MG63 (cell line): Measurements from ENCODE around the gene DENND1A. TPM values are rescaled to one million over a fixed set of nuclear protein-coding genes. Genes with fewer than 3 reads are reported as not detected.
"Not testable (repeated sequence)": the region's sequence is repeated elsewhere in the genome, so short reads cannot be mapped to it uniquely, and the experiment has no call there.

Experiments
- DNase-seq: peaks from one replicate; pipeline ENCODE4 v3.0.0-alpha.2; 2020
- H3K27me3 ChIP-seq: fragments of 250-450 bp; sonication (Bioruptor Pico); 2 replicates; pipeline ENCODE4 v1.5.1; 2020; ENCODE audit warnings: mild to moderate bottlenecking, moderate library complexity
- H3K36me3 ChIP-seq: fragments of 250-450 bp; sonication (Bioruptor Pico); 2 replicates; pipeline ENCODE4 v1.5.1; 2020; ENCODE audit warnings: mild to moderate bottlenecking, moderate library complexity
- H3K4me3 ChIP-seq: fragments of 250-450 bp; sonication (Bioruptor Pico); 2 replicates; pipeline ENCODE4 v1.5.1; 2020; ENCODE audit warnings: mild to moderate bottlenecking, moderate library complexity
- H3K9me3 ChIP-seq: fragments of 250-450 bp; sonication (Bioruptor Pico); 2 replicates; pipeline ENCODE4 v1.5.1; 2020; ENCODE audit warnings: mild to moderate bottlenecking, moderate library complexity
- total RNA-seq: library from RNA; depleted of rRNA; stranded (reverse); fragments of >200 nt; shearing (Covaris generic); gene quantifications from 2 replicates; pipeline ENCODE4 v1.2.3, GENCODE V29; 2014; ENCODE audit warnings: low replicate concordance

Gene DENND1A
- total RNA-seq, 1 experiment from 2014 or later, result 35.3 TPM

DNA sequence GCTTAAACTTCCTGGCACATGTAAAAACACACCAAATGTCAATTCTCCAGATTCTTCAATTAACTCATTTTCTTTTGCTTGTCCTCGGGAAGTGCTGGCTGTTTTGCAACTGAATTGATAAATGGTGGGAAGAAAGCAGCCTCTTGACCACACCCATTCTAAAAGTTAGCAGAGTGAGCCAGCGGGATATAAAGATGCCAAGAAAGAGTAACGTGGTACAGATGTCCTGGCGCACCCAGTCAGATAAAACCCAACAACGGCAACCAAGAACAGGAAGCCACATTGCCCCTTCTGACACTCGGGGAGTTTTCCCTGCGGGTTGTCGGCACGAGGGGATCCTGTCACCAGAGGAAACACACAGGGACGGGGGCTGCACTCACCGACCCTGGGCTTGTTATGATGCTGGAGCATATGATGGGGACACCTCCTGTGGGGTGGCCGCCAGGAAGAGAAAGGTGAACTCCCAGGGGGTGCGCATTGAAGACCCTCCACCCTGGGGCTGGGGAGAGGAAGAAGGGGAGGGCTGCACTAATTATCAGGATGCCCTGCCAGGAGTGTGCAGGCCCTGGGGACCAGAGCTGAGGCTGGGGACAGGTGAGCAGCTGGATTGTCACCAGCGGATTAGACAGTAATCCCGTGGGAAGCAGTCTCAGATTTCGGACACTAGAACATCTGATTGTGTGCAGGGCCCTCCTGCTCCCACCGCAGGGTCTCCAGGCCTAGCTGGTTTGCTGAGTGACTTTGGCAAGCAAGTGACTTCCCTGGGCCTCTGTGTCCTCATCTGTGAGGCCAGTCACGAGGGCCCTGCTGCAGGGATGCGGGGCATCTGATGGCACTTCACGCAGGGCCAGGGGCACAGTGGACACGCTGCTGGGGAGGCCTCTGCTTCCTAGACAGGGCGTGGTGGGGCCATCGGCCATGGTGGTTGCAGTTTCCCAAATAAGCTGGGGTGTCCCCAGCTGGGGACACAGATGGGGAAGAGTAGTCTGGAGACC is 514.7 kb downstream of the DENND1A start:
- Histone ChIP-seq H3K36me3 (no peaks in the 10 kb centered on the region), H3K4me3 (no peak overlapping the region), H3K9me3 (no peaks in the 10 kb centered on the region), H3K27me3 (no peaks in the 10 kb centered on the region)
- DNase-seq, result no peak

DNA sequence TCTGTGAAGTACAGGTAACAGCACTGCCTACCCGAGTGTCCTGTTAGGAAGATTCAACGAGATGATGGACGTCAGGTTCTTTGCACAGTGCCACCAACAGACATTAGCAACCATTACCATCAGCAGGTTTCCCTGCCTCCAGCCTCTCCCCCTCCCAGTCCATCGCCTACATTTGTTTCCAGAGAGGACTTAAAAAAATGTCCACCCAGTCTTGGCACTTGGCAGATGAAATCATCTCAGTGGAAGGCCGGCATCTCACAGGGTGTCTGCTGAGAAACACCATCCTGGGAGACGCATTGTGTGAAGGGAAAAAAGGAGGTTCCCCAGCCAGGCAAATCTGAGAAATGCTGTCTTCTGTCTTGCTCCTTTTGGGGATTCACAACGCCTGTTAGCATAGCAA is 515.7 kb downstream of the DENND1A start:
- H3K36me3 ChIP-seq, result no peaks in the 10 kb centered on the region
- no peak overlapping the region for H3K4me3 ChIP-seq
- no peaks in the 10 kb centered on the region for H3K9me3 ChIP-seq
- DNase-seq, result no peak
- H3K27me3 ChIP-seq, result no peaks in the 10 kb centered on the region

DNA sequence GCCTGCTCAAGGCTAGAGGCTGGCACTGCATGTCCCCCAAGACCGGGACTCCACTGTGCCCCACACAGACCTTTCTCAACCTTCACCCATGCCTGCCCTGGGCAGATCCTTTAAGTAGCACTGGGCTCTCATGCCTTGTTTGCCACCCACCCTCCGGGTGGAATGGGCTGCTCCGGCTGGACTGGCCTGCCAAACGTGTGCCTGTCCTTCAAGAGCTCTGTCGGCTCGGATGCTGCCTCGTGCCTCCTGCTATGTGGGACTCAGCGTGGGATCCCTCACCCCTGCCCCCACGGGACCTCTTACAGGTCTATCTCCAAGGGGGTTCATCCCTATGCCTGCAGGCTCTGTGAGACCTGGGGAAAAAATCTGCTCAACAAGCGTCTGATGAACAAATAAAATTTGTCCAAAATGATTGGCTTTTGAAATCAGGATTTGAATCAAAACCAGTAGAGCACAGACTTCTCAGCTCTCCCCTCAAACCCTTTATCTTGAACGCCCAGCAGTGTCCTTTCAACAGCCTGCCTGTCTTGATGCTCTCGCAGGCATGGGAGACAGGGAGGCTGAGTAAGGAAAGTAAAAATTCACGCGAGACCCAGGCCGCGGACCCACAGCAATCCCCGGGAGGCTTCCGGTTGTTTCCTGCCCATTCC is 517.6 kb downstream of the DENND1A start:
- DNase-seq, result no peak
- H3K36me3 ChIP-seq, result no peaks in the 10 kb centered on the region
- H3K9me3 ChIP-seq, result no peaks in the 10 kb centered on the region
- H3K27me3 ChIP-seq, result no peaks in the 10 kb centered on the region
- H3K4me3 ChIP-seq, result no peak overlapping the region

DNA sequence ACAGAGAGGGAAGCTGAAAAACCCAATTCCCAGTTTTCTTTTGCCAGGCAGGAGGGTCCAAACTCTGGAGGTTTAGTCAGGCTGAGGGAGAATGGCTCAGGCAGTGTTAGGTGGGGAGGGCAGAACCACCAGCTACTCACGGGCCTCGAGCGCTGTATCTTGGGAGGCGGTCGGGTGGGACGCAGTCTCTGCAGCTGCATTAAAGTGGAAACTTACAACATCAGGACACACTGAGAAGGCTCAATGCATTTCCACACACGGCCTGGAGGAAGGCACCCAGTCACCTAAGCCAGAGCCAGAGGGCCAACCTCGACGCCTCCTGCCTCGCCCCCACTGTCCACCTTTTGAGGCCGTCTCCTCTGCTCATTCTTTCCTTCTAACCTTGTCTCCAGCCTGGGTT is 518.3 kb downstream of the DENND1A start:
- H3K27me3 ChIP-seq, result no peaks in the 10 kb centered on the region
- no peaks in the 10 kb centered on the region for H3K9me3 ChIP-seq
- H3K4me3 ChIP-seq, result no peak overlapping the region
- no peaks in the 10 kb centered on the region for H3K36me3 ChIP-seq
- no peak for DNase-seq

DNA sequence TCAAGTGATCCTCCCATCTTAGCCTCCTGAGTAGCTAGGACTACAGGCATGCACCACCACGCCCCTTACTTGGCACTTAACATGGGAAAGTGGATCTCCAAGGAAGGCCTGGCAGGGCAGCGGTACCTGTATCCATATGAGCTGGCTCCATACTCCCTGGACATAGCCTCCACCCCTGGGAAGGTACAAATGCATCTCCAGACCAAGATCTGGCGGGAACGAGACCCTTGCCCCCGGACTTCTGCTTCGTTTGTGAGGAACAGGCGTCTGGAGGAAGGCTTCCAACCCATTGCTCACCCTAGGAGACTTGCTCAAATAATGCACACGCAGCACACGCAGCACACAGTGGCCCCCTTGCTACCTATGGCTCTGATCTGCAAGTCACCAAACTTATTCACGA is 518.7 kb downstream of the DENND1A start:
- no peak overlapping the region for H3K4me3 ChIP-seq
- H3K27me3 ChIP-seq, result no peaks in the 10 kb centered on the region
- H3K9me3 ChIP-seq, result no peaks in the 10 kb centered on the region
- no peaks in the 10 kb centered on the region for H3K36me3 ChIP-seq
- DNase-seq, result no peak

DNA sequence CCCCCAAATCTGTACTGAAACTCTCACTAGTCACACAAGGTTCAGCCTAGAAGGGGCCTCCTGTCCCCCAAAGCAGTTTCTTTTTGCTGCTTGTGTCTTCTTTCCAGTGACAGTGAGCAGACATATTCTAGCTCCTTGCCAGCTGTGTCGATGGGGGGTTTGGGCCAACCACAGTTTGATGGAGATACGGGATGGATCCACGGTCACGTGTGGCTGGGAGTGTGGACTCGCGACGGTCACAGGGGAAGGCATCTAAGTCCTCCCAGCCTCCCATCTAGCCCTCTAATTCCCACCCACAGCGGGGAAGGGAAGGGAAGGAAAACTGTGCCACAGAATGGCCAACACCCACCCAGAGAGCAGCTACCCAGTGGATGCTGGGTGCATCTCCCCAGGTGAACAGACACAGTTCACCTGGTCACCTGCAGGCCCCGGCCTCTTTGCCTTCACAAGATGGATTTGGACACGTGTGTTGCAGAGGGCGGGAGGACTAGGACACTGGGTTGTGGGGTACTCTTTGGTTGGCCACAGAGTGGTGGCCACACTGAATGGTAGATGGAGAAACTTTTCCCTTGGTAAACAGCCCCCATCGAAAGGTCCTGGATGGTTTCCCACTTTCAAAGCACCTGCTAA is 519.5 kb downstream of the DENND1A start:
- no peaks in the 10 kb centered on the region for H3K9me3 ChIP-seq
- H3K27me3 ChIP-seq, result no peaks in the 10 kb centered on the region
- H3K4me3 ChIP-seq, result no peak overlapping the region
- DNase-seq, result no peak
- H3K36me3 ChIP-seq, result no peaks in the 10 kb centered on the region

DNA sequence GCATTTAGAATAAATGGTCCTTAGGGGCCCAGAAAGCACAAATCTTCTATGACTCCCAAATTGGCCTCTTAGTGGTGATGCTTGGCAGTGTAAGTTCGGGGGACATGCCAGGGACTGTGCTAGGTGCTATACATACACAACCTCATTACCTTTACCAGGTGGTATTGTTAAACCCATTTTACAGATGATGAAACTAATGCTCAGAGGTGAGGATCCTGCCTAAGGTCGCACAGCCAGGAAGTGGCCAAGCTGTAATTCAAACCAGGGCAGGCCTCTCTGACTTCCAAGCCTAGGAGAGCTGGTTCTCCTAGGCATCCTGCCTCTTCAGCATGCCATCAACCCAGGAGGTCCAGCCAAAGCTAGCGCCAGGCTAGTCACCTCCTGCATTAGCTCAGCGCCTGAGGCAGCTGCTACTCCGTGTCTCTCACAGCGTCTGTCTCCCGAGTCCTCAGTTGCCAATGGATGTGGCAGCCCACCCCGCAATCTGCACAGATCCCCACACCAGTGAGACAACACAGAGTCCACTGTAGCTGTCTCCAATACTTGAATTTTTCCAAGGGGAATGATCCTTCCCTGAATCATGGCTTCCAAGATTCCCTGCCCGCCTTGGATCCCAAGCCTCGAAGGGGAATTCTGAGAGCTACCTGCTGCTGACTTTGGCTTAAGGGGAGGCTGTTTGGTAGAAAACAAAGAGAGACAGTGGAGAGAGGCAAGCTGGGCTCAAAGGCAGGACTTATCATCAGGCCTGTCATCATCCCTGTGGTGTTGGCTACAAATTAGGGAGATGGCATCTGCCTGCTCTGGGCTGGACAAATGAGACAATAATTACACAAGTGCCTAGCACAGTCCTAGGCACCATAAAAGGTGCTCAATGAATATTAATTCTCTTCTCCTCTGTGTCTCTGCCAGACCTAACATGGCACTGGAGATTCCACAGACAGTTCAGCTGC is 521.3 kb downstream of the DENND1A start:
- Histone ChIP-seq H3K36me3 (no peaks in the 10 kb centered on the region), H3K9me3 (no peaks in the 10 kb centered on the region), H3K4me3 (no peak overlapping the region), H3K27me3 (no peaks in the 10 kb centered on the region)
- no peak for DNase-seq

DNA sequence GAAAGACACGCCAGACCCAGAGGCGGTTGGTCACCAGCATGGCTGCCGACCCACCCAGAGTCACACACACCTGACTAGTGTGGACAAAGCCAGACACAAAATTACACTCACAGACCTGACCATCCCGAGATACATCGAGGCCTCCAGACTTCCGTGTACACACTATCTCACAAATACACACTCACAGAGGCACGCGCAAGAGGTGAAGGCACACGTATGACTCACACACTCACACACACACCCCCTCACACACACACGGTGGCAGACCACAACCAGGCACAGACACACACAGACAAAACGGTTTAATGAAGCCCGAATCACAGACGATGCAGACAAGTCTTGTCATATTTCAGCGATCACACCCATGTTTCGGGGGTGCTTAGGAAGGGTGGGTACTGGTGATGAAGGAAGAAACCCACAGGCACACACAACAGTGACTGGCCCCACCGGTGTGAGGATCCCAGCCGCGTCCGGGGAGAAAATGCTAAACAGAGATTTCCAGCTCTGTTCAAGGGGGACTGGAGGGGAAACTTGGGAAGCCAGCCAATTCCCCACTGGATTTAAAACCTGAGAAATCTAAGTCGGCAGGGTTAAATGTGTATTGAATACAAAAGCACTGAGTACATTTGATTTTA is 522.6 kb downstream of the DENND1A start:
- H3K4me3 ChIP-seq, result no peak overlapping the region
- DNase-seq, result no peak
- no peaks in the 10 kb centered on the region for H3K27me3 ChIP-seq
- no peaks in the 10 kb centered on the region for H3K9me3 ChIP-seq
- no peaks in the 10 kb centered on the region for H3K36me3 ChIP-seq

DNA sequence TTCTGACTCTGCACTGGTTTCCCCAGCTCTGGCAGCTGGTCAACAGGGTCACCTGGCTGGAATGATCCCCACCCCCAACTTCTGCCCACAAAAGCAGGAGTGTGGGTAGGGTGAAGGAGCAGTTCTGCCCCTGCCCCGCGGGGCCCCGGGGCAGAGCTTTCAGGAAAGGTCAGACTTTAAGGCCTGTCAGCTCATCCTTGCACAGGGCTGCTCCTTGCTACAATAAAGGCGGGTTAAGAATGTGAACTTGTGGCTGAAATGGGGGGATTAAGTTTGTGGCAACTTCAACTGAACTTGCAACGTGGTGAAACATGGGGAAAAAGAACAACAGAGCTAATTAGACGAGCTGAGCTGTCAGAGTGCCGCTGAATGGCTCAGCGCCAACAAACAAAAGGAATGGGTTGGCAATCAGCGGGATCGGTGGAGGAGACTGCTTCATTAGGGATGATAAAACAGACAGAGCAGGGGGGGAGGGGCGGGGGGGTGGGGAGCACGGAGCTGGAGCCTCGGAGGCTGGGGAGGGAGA is 523.2 kb downstream of the DENND1A start:
- H3K36me3 ChIP-seq, result no peaks in the 10 kb centered on the region
- H3K27me3 ChIP-seq, result no peaks in the 10 kb centered on the region
- no peak for DNase-seq
- no peaks in the 10 kb centered on the region for H3K9me3 ChIP-seq
- H3K4me3 ChIP-seq, result no peak overlapping the region

DNA sequence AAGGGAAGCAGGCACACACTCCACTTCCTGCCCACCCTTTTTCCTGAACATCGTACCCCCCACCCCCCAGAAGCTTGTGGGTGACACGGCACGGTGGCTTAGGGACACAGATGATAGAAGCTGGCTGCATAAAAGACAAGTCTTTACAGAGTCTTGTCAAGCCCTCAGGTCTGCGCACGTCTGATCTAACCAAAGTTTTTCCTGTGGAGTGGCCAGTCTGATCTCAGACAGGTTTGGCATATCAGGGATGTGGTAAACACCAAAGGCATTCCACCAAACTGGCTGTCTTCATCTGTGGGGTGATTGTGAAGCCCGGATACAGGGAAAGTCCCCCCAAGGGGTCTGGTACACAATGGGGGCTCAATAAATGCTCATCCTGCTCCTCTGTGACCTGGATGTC is 523.9 kb downstream of the DENND1A start:
- DNase-seq, result no peak
- no peaks in the 10 kb centered on the region for H3K36me3 ChIP-seq
- H3K27me3 ChIP-seq, result no peaks in the 10 kb centered on the region
- H3K4me3 ChIP-seq, result no peak overlapping the region
- no peaks in the 10 kb centered on the region for H3K9me3 ChIP-seq

DNA sequence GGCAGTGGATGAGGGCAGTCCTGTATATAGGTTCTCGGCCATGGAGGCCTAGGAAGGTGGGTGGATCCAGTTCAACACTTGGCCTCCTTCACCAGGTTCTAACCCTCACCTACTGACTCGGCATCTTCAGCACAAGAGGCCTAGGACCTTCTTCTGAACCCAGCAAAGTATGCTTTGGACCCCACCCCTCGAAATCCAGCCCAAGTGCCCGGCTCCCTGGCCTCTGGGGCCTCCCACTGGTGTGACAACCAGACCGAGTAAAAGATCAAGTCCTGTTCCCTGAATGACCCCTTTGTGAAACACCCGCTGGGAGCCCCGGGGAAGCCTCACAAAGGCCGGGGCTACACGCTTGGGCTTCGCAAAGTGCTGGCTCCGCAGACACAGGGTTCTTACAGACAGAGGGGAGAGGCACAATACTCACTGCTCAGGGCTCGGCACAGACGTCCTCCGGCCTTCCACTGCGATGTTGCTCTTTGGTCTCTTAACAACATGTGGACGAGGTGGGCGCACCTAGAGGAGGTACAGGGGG is 526.9 kb downstream of the DENND1A start:
- H3K27me3 ChIP-seq, result no peaks in the 10 kb centered on the region
- H3K9me3 ChIP-seq, result no peaks in the 10 kb centered on the region
- no peak for DNase-seq
- no peak overlapping the region for H3K4me3 ChIP-seq
- H3K36me3 ChIP-seq, result no peaks in the 10 kb centered on the region

DNA sequence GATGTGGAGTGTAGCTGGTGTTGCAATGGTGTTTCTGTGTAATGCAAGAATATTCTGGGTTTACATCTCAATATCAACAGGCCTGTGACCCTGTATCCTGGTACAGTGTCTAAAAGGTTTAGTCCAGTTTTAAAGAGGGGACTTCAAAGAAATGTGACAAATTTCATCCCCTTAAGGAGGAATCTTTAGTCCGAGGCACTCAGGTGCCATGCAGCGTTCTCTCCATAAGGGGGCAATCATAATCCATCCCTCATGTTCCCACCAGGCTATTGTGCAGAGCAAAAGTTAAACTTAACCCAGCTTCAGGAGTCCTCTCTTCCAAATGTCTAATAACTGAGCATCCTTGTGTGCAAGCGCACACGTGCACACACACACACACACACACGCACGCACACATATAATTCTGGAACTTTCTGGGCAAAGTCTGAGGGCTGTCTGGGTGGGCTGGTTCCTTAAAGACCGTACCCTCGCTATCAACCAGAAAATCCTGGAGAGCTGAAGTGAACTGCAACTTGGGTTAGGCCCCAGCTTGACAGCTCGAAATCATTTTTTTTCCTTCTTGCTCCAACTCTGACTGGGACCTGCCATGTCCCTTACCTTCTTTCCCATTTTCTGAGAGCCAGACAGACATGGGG is 527.9 kb downstream of the DENND1A start:
- DNase-seq, result no peak
- Histone ChIP-seq H3K4me3 (no peak overlapping the region), H3K9me3 (no peaks in the 10 kb centered on the region), H3K27me3 (no peaks in the 10 kb centered on the region), H3K36me3 (no peaks in the 10 kb centered on the region)

DNA sequence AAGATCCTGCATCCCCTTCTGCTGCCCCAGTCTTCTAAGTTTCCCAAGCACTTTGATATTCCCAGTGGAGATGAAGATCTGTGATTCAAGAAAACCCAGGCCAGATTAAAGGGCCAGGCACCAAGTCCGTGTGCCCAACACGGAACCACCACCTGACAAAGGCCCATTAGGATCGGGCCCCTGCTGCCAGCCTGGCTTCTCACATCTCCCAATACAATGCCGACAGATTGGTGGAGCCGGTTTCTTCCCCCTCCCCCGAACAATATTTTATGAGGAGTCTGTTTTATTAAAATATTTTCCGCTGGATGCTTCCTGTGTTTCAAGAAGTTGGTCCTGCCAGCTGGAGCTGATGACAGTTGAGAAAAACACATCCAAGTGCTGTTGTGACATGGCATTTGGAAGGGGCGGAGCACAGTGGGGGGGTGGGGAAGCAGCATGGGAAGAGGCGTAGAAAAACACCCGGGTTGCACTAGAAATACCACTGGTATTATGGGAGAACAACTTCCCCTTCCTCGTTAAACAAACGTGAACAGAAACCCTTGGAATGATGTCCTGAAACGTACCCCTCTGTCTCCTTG is 528.9 kb downstream of the DENND1A start:
- Histone ChIP-seq H3K9me3 (no peaks in the 10 kb centered on the region), H3K36me3 (no peaks in the 10 kb centered on the region), H3K27me3 (no peaks in the 10 kb centered on the region), H3K4me3 (no peak overlapping the region)
- no peak for DNase-seq

DNA sequence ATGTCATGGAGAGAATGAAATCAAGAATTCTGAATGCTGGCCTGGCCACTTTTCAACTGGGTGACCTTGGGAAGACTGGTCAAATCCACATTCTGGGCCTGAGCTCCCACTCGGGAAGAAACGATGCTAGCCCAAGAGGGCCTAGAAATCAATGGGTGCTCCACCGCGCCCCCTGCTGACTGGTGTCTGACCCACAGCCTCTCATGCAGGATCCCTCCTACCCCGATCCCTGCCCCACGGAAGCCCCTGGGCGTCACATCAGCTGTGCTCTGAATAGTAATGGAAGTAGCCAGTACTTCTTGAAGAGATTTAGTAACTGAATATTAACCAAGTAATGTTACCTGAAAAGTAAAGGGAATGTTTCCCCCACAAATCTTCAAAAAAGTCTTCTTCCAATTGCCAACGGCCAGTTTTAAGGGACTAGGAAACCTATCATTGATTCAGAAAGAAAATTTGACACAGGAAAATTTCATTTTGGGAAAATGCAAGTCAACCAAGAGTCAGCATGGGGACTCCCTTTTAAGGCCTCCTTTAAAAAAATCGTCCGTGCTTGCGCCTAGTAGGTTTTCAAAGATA is 530.0 kb downstream of the DENND1A start:
- Histone ChIP-seq H3K4me3 (no peak overlapping the region), H3K27me3 (no peaks in the 10 kb centered on the region), H3K36me3 (no peaks in the 10 kb centered on the region), H3K9me3 (no peaks in the 10 kb centered on the region)
- DNase-seq, result peak; percentile 15

DNA sequence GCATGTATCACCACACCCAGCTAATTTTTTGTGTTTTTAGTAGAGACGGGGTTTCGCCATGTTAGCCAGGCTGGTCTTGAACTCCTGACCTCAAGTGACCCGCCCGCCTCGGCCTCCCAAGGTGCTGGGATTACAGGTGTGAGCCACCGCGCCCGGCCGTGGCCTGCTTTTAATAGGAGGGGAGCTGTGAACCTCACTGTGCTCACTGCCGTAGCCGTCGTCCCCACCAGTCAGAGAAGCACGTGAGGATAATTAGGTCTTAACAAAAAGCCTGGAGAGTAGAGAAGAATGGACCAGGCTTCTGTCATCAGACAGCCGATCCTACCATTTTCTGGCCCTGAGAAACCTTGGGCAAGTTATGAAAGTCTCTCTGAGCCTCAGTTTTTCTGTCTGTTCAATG is 531.0 kb downstream of the DENND1A start:
- H3K9me3 ChIP-seq, DNase-seq, H3K36me3 ChIP-seq, H3K27me3 ChIP-seq, H3K4me3 ChIP-seq: not testable (repeated sequence)
